ENCODE data around the gene NSUN6.
A peak's percentile ranks its signal among the peaks of the same experiment; 100 is the strongest.

Gene NSUN6

DNA sequence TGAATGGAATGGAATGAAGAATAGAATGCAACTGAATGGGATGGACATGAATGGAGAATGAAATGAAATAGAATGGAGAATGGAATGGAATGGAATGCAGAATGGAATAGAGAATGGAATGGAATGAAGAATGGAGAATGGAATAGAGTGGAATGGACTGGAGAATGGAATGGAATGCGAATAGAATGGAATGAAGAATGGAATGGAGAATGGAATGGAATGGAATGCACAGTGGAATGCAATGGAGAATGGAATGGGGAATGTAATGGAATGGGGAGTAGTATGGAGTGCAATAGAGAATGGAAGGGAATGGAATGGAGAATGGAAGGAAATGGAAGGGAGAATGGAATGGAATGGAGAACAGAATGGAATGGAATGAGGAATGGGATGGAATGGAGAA, 93.4 kb downstream of the NSUN6 start:
- DNase-seq: no peak

DNA sequence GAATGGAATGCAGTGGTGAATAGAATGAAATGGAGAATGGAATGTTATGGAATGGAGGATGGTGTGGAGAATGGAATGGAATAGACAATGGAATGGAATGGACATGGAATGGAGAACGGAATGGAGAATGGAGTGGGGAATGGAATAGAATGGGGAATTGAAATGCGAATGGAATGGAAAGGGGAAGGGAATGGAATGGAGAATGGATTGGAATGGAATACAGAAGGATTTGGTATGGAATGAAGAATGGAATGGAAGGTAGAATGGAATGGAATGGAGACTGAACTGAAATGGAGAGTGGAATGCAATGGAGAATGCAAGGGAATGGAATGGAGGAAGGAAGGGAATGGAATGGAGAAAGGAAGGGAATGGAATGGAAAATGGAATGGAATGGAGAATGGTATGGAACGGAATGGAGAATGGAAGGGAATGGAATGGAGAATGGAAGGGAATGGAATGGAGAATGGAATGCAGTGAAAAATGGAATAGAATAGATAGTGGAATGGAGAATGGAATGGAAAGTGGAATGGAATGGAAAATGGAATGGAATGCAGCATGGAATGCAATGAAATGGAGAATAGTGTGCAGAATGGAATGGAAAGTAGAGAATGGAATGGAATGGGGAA, 94.8 kb downstream of the NSUN6 start:
- DNase-seq: no peak

DNA sequence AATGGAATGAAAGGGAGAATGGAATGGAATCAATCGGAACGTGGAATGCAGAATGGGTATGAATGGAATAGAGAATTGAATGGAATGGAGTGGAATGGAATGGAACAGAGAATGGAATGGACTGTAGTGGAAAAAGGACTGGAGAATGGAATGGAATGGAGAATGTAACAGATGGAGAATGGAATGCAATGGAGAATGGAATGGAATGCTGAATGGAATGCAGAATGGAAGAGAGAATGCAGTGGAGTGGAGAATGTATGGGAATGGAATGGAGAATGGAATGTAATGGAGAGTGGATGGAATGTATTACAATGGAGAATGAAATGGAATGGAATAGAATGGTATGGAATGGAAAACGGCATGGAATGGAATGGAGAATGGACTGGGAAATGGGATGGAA, 96.9 kb downstream of the NSUN6 start:
- no peak for DNase-seq

DNA sequence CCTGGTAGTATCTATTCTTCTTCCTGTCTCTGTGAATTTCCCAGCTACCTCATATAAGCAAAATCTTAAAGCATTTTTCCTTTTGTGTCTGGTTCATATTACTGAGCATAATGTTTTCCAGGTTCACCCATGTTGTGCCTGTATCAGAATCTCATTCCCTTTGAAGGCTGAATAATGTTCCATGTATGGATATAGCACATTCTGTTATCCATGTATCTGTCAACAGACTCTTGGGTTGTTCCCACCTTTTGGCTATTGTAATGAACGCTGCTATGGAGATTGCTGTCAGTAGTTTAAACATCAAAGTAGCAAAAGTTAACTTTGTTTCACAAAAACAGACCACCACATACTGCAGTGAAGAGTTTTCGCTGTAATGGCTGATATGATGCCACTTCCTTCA, 99.9 kb downstream of the NSUN6 start:
- no peak for DNase-seq

DNA sequence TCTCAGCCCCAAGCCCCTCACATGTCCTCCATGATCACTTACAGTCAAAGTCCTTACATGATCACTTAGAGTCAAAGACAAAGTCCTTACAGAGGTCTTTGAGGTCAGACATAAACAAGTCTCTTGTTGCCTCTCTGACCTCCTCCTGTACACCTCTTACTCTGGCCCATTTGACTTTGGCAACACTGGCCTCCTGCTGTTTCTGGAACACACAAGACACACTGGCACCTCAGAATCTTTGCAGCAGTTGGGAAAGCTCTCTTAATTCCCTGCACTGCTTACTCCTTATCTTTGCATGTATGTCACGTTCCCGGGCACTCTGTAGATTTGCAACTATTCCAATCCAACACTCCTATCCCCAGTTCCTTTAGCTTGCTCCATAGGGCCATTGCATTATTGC, 102.3 kb downstream of the NSUN6 start:
- DNase-seq: no peak

DNA sequence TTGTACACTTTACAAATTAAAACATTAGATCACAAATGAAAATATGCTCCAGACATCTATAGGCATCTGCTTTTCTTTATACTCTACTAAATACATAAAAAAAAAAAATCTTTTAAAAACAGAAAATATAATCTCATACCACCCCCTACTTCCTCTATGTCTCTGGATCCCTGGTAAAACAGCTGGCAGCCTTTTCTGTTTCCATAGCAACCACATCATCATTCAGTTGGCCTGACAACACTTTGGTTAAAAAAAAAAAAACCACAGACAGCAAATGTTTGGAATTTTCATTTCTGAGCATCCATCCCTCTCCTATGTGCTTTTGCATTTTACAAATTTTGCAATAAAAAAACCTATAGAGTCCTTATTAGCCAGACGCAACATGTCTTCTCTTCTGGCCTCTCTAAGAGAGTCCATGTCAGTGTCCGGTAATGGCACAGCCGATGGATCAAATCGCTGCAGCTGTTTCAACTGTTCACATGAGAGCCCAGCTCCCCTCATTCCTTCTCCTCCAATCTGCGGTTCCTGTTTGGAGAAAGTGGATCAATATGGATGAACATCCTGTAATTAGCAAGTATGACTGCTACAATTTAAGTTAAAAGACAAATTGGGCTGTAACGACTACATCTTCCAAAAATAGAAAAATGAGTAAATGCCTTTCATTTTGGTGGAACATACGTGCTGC, 105.6 kb downstream of the NSUN6 start:
- DNase-seq: no peak

DNA sequence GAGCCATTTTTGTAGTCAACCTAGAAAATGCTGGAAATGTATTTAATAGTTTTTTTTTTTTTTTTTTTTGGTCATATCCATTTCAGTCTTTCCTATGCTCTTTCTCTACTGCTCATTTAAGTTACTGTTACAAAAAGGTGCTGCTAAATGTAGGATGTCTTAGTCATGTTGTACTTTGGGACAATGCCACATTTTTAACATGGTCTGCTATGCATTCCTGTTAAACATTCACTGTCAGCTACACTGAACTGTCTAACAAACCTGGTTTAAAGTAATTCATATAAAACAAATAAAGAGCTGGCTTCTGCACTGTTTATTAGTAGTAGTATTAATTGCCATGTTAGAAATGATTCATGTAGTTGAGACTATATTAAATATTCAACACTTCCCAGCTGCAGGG, 108.6 kb downstream of the NSUN6 start:
- no peak for DNase-seq

DNA sequence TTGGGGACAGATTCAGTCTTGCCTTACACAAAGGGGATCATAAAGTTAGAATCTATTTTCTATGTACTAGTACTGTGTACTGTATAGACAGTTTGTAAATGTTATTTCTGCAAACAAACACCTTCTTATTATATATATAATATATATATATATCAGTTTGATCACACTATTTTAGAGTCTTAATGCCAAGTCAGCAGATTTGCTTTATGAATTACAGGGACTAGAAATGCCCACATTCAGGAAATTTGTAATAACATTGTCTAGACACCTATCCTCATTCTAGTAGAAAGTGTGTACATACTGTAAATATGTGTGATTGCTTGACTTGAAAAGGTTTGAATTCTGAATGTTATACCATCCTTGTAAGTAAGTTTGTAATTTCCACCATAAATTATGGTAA, 111.2 kb downstream of the NSUN6 start:
- DNase-seq: no peak

DNA sequence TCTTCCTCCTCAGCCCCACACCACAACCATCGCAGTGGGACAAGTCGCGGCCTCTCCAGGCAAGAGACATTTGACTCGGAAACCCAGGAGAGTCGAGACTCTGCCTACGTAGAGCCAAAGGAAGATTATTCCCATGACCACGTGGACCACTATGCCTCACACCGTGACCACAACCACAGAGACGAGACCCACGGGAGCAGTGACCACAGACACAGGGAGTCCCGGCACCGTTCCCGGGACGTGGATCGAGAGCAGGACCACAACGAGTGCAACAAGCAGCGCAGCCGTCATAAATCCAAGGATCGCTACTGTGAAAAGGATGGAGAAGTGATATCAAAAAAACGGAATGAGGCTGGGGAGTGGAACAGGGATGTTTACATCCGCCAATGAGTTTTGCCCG, 112.1 kb downstream of the NSUN6 start:
- DNase-seq: no peak

DNA sequence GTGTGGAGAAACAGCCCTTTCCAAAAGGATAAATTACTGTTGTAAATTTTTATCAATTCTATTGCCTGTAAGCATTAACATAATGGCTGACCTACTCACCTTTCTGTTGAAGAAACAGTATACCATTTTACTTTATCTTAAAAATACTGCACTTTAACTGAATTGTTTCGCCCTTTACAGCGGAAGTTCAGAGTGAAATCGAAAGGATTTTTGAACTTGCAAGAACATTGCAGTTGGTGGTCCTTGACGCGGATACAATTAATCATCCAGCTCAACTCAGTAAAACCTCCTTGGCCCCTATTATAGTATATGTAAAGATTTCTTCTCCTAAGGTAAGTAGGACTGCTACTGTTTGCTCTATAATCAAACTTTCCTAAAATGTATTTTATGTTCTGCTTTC, 117.5 kb downstream of the NSUN6 start:
- DNase-seq: no peak

DNA sequence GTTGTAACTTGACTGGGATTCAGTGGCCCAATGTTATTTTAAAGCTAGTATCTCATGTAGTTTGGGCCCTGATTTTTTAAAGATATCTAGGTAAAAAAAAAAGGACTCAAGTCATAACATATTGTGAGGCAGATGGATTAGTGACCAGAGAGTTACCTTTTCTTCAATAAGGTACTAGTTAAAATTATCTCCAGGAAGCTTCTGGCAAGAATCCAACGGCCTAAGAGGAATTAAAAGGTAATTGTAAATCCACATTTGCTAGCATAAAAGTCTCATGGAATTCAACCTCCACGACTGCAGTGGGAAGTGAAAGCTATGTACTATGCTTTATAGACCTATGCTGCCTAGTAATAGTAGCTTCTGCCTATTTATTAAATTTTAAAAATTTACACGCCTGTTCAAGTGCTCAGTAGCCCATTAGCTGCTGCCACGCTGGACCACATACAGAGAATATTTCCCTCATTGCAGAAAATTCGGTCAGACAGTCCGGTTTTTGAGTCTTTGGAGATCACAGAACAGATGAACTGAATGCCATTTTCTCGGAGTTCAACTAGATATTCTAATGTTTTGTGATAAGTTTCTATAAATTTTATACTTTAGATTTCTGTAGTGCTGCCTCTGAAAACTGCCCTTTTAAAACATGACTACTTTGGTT, 118.4 kb downstream of the NSUN6 start:
- peak in 1 of 2 experiments; percentile 8 for DNase-seq

DNA sequence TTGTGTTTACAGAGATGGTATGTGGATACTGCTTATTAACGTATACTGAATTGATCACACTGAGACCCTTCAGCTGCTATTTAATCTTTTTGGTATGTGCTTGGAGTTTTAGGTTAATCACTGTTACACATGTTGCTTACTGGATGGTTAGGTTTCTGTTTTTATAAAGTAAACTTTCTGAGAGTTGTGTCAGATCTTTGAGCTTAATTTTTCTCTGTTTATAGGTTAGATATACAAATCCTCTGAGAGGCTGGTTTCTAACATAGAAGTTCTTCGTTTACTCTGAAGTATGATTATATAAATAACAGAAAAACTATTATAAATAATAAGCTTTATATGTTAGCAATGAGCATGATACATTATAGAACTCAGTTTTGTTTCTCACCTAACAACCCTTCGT, 123.1 kb downstream of the NSUN6 start:
- DNase-seq: no peak

DNA sequence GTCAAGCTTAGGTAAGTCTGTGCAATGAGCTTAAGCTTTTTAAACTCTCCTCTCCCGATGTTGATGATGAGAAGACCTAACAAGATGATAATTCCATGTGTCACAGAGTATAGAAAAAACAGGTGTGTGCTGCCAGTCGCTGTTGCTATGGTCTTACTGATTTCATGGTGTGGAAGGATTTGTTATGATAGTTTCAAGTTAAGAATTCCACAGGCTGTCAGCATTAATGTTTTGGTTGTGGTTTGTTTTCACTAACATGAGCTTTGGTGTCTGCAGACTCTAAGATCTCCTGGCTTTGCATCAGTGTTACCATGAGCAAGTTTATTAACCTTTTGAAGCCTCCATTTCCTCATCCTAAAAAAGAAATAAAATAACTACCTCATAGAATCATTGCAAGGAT, 123.7 kb downstream of the NSUN6 start:
- DNase-seq: no peak

DNA sequence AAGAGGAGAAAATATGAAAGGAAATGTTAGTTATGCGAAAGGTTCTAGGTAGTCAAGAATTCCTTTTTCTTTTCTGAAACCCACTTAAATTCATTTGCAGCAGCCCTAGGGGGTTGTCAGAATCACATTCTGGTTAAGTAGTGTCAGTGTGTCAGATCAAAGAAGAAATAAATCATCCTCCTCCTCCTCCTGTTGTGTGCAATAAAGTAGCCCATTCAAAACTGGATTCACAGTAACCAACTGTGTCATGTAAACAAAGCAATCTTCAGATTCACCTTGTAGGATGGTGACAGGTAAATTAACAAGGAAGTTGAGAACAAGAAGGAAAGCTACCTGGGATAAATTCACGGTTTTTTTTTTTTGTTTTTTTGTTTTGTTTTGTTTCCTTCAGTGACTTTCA, 127.5 kb downstream of the NSUN6 start:
- DNase-seq: no peak

DNA sequence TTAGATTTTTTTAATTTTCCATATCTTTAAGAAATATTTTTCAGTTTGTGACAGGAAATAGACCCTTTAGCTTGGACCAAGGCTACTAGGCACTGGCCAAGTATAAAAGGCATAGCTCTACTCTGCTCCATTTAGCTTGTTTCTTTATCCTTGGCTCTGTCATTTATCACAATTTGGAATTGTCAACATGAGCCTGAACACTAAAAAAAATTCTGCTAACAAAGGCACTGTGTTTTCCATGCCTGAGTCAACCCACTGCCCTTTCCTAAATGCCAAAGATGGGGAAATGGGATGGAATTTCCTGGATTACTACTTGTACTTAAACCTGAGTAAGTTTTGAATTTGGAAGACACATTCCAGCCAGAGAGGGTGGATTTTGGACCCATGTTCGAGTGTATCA, 128.4 kb downstream of the NSUN6 start:
- DNase-seq: no peak

DNA sequence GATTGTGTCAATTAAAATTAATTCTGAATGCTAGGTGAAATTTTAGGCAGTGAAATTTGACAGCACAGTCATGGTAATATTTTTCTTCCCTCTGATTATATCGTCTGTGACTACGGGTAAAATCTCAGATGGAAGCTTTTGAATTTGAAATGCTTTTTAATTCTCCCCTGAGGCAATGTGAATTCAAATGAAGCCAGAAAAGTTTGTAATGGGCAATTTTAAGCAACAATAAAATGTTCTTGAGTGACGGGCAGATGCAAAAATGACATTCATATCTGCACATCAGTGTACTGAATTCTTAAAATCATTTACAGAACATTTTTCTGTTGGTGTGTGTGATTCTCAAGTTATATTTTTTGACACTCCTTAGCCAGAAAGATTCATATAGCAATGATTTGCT, 134.5 kb downstream of the NSUN6 start:
- DNase-seq: no peak

DNA sequence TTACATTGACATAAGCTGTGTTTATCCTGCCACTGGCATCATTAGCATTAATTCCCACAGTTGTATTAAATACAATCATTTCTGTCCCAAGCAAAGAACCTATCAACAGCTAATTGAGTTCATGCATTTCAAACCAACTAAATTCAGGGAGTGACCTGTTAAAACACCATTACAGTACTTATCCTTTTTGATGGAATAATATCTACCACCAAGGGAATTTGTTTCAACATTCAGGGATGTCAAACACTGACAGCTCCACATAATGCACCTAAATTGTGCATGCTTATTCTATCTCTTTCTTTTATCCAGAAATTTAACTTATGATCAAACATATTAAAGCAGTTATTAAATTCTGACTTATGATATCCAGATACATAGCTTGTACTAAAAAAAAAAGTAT, 136.8 kb downstream of the NSUN6 start:
- no peak for DNase-seq

DNA sequence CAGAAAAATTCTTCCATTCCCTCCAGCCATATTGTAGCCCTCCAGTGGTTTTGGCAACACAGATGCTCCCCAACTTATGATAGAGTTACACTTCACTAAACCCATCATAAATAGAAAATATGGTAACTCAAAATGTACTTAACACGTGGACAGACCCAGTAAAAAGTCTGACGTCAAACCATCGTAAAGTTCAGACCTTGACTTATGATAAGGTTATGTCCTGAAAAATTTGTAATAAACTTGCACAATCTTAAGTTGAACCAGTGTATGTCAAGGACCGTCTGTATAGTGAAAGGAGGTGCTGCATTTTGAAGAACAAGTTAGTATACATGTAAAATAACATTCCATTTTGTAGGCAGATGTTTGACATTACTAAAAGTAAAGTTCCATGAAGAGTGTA, 142.8 kb downstream of the NSUN6 start:
- no peak for DNase-seq

DNA sequence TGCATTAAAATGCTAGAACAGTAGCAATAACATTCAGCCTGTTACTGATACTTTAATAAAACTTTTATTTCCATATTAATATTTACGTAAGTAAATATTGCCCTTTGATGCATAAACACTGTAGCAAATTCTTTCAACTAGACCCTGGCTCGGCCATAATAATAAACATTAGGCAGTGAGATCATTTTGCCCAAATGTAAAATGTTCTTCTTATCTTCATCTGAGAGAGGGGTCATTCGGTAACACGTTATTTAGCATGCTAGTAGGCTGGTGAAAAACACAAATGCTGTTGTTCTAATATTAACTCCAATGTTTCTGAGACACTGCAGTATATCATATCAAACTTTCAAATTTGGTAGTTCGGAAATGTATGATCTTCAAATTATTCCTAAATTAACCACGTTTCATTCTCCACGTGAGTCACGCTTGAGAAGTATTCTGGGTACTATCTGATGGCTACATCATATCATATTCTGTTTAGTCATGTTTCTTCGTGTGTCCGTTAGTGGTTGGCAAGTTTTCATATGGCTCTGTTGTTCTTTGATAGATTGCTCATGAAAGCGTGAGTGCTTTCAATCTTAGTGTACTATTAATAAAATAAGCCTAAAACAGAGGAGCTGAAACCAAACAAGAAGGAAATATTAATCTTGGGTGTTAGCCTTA, 145.8 kb downstream of the NSUN6 start:
- no peak for DNase-seq

DNA sequence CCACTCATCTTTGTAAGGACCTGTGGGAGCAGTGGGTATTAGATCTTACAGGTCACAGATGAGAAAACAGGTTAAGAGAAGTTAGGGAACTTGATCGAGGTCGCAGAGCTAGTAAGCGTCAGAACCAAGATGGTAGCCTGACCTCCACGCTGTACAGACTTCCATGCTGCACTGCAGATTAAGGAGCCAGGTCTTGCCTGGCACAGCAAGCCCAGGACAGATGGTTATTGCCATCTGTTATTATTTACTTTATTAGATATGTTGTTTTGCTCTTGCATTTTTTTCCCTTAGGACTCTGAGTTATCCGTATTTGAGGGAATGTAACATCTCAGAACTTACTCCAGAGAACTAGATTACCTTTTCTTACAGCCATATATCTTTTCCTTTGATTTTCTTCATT, 147.2 kb downstream of the NSUN6 start:
- peak in 1 of 2 experiments; percentile 18 for DNase-seq

DNA sequence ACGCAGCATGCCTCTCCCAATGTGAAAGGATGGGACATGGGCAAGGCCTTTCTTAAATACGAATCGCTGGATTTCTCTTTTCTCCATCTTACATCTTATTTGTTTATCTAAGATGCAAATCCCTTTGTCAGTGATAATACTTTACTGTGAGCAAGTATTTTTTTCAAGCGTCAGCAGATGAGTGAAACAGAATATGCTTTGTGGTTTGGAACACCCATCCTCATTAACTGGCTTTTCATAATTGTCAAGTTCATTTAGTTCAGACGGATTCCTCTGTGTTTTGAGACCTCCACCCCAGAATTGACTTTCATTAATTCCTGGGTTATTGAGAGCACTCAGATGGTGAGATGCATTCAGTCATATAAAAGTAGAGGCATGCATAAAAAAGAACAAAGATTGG, 149.8 kb downstream of the NSUN6 start:
- no peak for DNase-seq

DNA sequence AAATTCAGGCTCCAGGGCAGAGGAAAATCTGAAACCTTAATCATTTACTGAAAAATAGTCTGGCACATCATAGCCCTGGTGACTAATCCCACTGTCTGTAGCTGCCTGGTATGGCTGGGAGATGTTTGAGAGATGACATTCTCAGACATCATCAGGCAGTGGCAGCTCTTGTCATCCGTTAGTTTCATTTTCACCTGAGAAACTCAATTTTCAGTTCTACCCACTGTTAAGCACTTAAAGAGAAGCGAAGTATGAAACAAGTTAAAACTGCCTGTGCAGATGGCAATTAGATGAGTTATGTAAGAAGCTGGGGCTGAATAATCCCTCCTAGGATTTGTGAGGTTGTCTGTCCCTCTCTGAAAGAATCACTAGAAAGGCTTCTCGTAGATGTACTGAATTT, 150.2 kb downstream of the NSUN6 start:
- DNase-seq: no peak

DNA sequence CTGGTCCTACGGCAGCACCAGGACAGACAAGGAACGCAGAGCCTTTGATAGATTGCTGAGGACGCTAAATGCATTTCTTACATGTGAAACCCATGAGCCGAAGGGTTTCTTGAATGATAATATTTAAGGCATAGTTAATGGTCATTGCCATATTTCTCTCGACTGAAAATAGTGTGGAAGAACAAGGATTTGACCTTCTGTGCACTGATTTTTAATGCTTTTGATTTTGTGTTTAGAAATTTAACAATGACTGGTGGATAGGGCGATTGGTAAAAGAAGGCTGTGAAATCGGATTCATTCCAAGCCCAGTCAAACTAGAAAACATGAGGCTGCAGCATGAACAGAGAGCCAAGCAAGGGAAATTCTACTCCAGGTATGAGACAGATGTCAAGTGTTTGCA, 150.8 kb downstream of the NSUN6 start:
- no peak for DNase-seq

DNA sequence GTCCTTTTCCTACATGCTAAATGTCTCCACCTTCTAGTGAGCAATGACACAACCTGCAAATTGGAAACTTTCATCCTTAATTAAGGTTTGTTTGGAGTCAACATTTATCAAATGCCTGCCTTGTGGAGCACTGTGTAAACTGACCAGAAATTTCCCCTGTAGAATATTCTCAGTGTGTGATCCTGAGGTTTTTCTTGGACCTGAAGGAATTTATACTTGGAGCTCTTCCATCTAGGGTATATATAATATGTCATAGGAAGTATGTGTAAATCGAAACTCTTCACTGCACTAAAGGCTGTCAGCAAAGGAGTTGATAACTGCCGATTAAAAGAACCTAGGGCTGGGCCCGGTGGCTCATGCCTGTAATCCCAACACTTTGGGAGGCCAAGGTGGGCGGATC, 152.4 kb downstream of the NSUN6 start:
- DNase-seq: no peak
